ENCODE results near the gene APLP2.

- no peak for TF ChIP-seq CTCF (conservative IDR thresholded peaks at IDR 0.05; ENCODE audit: low read depth in 2 of 2)
- no peak for TF ChIP-seq CREB1 (CRISPR knock-in tag; IDR thresholded peaks at IDR 0.05; ENCODE audit: low read depth)
- TF ChIP-seq EZH2phosphoT487 (IDR thresholded peaks at IDR 0.05; ENCODE audit: unreplicated experiment): no peak
- no peak for TF ChIP-seq POLR2AphosphoS5 (IDR thresholded peaks at IDR 0.05; ENCODE audit: low read depth)
- TF ChIP-seq REST (IDR thresholded peaks at IDR 0.05; ENCODE audit: unreplicated experiment): no peak
Measured at GRCh38 chr11:130040281-130040940, 29.3 kb upstream of the APLP2 start.

Measured in GM23338 (cell line).